Loucy (cell line): Measurements from ENCODE around the gene NAV2.

Experiments
- EZH2phosphoT487 ChIP-seq: fragments of 200-600 bp; IDR thresholded peaks from 2 replicates; pipeline ENCODE4 v1.6.1; 2018; ENCODE audit warnings: antibody characterized with exemption, mild to moderate bottlenecking, moderate library complexity, borderline replicate concordance
- TF ChIP-seq, protein P1 (sequence below): fragments of 200-600 bp; sonication (generic); conservative IDR thresholded peaks from 2 replicates; pipeline ENCODE4 v1.5.1; 2014; ENCODE audit warnings: mild to moderate bottlenecking, antibody characterized with exemption, low read length

DNA sequence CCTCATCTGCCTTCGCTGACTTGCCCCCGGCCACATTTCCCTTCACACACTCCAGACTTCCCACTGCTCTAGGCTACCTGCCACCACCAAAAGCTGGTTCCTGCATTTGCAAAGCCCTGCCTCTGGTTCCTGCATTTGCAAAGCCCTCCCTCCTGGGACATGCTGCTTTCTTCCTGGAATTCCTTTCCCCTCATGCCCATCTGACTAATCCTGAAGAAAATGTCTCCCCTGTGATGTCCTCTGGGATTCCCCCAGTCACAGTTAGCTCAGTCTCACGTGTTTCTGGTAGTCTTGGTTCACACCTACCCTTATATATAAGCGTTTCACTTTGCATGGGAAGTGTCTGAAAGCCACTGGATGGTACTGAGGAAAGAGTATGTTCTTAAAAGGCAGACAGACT lies 240.7 kb downstream of the NAV2 start:
- TF ChIP-seq, protein P1, sequence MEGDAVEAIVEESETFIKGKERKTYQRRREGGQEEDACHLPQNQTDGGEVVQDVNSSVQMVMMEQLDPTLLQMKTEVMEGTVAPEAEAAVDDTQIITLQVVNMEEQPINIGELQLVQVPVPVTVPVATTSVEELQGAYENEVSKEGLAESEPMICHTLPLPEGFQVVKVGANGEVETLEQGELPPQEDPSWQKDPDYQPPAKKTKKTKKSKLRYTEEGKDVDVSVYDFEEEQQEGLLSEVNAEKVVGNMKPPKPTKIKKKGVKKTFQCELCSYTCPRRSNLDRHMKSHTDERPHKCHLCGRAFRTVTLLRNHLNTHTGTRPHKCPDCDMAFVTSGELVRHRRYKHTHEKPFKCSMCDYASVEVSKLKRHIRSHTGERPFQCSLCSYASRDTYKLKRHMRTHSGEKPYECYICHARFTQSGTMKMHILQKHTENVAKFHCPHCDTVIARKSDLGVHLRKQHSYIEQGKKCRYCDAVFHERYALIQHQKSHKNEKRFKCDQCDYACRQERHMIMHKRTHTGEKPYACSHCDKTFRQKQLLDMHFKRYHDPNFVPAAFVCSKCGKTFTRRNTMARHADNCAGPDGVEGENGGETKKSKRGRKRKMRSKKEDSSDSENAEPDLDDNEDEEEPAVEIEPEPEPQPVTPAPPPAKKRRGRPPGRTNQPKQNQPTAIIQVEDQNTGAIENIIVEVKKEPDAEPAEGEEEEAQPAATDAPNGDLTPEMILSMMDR = no peak
- TF ChIP-seq EZH2phosphoT487 = no peak
